H1 (cell line): Measurements from ENCODE around the gene MLLT11.

Experiments used
- CHD2 ChIP-seq: IDR thresholded peaks from 2 replicates; pipeline ENCODE4 v1.6.1; 2012; ENCODE audit warnings: low read length, improper control_type of control experiment
- CTCF ChIP-seq, 3 experiments: IDR thresholded peaks; 1 replicate in 2 of 3; 2 replicates in 1 of 3; pipeline versions ENCODE4 v1.5.1 to v1.6.1; 2011; ENCODE audit warnings: low read length in 3 of 3, mild to moderate bottlenecking in 3 of 3, inconsistent platforms in 2 of 3, low read depth in 1 of 3, moderate library complexity in 1 of 3; ENCODE audit not compliant: insufficient read depth in 1 of 3; ENCODE audit errors: control extremely low read depth in 1 of 3
- EGR1 ChIP-seq: IDR thresholded peaks from 2 replicates; pipeline ENCODE4 v1.6.1; 2011; ENCODE audit warnings: low read depth, low read length, borderline replicate concordance
- EP300 ChIP-seq, 2 experiments: IDR thresholded peaks; 1 replicate in 1 of 2; 2 replicates in 1 of 2; pipeline ENCODE4 v1.6.1; 2011 to 2012; ENCODE audit warnings: low read depth in 2 of 2, low read length in 2 of 2, mild to moderate bottlenecking in 2 of 2, borderline replicate concordance in 1 of 2, inconsistent platforms in 1 of 2, moderate library complexity in 1 of 2
- JUN ChIP-seq: IDR thresholded peaks from 2 replicates; pipeline ENCODE4 v1.6.1; 2011; ENCODE audit warnings: low read depth, mild to moderate bottlenecking, improper control_type of control experiment, low read length
- JUND ChIP-seq: IDR thresholded peaks from 2 replicates; pipeline ENCODE4 v1.6.1; 2011; ENCODE audit warnings: mild to moderate bottlenecking, improper control_type of control experiment, low read length
- KDM4A ChIP-seq: IDR thresholded peaks from one replicate; pipeline ENCODE4 v1.7.1; 2012; ENCODE audit warnings: low read depth, mild to moderate bottlenecking, moderate library complexity, low read length, inconsistent platforms; ENCODE audit not compliant: severe bottlenecking
- PHF8 ChIP-seq: fragments of 200-600 bp; sonication (generic); conservative IDR thresholded peaks from 2 replicates; pipeline ENCODE4 v1.7.1; 2012; ENCODE audit warnings: low read depth, mild to moderate bottlenecking, inconsistent platforms, low read length, moderate library complexity
- POLR2A ChIP-seq, 2 experiments: IDR thresholded peaks; 1 replicate in 1 of 2; 2 replicates in 1 of 2; pipeline ENCODE4 v1.6.1; 2011; ENCODE audit warnings: low read depth in 2 of 2, low read length in 2 of 2, mild to moderate bottlenecking in 2 of 2; ENCODE audit errors: control extremely low read depth in 1 of 2
- POLR2AphosphoS5 ChIP-seq: IDR thresholded peaks from 2 replicates; pipeline ENCODE4 v1.6.1; 2011; ENCODE audit warnings: low read depth, low read length
- POU5F1 ChIP-seq: IDR thresholded peaks from 2 replicates; pipeline ENCODE4 v1.6.1; 2011; ENCODE audit warnings: low read depth, mild to moderate bottlenecking, low read length, moderate library complexity
- RFX5 ChIP-seq: IDR thresholded peaks from 2 replicates; pipeline ENCODE4 v1.6.1; 2011; ENCODE audit warnings: low read depth, low read length, improper control_type of control experiment, borderline replicate concordance
- SIX5 ChIP-seq: IDR thresholded peaks from 2 replicates; pipeline ENCODE4 v1.6.1; 2011; ENCODE audit warnings: mild to moderate bottlenecking, low read depth, low read length
- YY1 ChIP-seq: IDR thresholded peaks from 2 replicates; pipeline ENCODE4 v1.6.1; 2011; ENCODE audit warnings: low read depth, mild to moderate bottlenecking, low read length

GRCh38 chr1:151062741-151063371, 2.7 kb downstream of the MLLT11 start:
- TF ChIP-seq KDM4A (no peak), CTCF (IDR thresholded peaks at IDR 0.05; ENCODE audit: control extremely low read depth in 1 of 3, insufficient read depth in 1 of 3, low read depth in 1 of 3, low read length in 3 of 3) (no peak), RFX5 (no peak), SIX5 (no peak), EGR1 (no peak), YY1 (no peak), PHF8 (no peak), POU5F1 (no peak), CHD2 (no peak), POLR2A (IDR thresholded peaks at IDR 0.05; ENCODE audit: control extremely low read depth in 1 of 2, low read depth in 2 of 2, low read length in 2 of 2) (no peak), JUN (no peak), EP300 (IDR thresholded peaks at IDR 0.05; ENCODE audit: borderline replicate concordance in 1 of 2, low read depth in 2 of 2, low read length in 2 of 2) (no peak), JUND (no peak), POLR2AphosphoS5 (no peak)
